RKO (cell line): ENCODE results near the gene SMCO1.
"Not testable (repeated sequence)": the region's sequence is repeated elsewhere in the genome, so short reads cannot be mapped to it uniquely, and the experiment has no call there.

Experiments used
- DNase-seq: peaks from one replicate; pipeline ENCODE4 v3.0.0-alpha.2; 2016; ENCODE audit warnings: low spot score

Gene SMCO1

DNA sequence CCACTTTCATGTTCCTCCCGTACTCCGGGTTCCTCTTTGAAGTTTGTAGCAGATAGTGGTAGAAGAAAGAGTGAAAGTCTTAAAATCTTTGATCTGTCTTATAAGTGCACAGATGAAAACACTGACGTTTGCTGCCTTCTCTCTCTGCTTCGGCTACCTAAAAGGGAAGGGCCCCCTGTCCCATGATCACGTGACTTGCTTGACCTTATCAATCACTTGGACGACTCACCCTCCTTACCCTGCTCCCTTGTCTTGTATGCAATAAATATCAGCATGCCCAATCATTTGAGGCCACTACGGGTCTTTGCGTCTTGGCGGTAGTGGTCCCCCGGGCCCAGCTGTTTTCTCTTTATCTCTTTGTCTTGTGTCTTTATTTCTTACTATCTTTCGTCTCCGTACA, 6.1 kb upstream of the SMCO1 start:
- not testable (repeated sequence) for DNase-seq

DNA sequence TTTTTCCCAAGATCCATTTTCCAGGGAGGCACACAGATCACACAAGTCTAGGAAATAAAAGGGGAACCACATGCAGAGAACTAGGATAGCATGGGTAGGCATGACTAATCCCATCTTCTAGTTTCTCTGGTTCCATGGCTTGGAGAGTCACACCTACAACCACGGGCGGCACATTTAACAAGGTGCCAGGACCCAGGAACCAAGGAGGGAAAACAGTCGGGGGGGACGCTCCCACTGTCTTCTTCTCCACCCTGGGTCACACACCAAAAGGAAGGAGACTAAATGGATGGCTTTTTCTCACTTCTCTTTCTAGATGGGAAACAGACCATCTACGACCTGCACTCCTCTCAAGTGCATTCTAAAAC, 4.6 kb upstream of the SMCO1 start:
- no peak for DNase-seq

DNA sequence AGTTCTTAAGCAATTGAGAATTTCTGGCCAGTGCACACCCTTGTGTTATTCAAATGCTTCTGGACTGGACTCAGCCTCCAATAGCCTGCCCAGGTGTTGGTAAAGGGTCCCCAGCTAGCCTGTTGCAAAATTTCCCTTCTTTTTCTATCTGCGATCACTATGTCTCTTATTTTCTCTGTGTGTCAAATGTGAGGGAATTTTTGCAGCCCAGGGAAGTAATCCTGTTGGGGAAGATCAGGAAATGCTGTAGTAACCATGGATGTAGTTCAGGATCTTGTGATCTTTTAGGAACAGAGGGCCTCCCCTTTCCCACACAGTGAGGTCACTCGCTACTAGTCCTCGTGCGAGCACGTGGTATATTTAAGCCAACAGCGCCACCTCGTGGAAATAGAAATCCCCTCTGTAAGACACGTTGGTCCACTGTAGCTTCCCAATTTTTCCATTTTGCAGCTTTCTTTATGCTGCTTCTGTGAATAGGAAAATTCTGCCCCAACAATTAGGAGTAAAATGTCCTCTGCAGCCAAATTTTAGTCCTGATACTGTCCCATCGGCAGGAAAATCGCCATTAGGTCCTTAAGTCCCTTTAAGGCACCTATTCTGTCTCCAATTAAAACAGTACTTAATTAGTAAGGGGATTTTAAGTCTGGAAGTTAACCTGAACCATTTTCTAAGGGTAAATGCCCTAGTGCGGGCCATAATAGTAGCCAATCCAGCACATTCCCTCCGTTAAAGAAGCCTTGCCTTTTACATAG, 4.0 kb upstream of the SMCO1 start:
- peak; percentile 93 for DNase-seq

DNA sequence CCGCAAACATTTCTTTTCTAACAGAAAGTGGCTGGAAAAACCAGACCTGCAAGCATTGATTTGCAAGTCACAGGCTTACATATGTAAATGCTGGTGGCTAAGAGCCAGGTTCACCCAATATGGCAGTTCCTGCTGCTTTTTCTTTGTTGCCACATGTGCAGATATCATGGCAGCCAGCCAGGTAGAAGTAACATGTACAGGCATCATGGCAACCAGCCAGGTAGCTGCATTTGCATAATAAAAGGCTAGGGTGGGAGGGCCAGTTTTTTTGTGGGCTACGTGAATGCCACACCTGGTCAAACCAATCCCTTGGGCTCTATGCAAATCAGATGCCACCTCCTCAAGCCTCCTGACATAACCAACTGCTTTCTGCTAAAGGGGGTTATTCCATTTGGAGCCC, 2.8 kb upstream of the SMCO1 start:
- no peak for DNase-seq

DNA sequence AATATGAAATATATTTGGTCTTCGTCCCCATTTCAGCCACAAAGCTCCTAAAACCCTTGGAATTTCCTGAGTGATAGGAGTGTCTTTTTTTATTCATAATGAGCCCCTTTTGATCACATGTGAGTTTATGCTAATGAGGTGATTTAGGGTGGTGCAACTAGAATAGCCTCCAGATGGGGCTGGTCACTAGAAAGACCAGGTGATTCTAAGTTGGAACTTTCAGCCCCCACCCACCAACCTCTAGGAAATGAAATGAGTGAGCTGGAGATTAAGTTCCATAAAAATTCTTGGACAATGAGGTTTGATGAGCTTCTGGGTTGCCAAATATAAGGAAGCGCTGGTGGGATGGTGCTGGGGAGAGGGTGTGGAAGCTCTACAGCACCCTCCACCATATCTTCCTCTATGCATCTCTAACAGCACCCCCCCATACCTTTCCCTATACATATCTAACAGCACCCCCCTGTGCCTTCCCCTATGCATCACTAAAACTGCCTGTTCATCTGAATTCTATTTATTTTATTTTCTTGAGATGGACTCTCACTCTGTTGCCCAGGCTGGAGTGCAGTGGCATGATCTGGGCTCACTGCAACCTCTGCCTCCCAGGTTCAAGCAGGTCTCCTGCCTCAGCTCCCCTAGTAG, 2.1 kb upstream of the SMCO1 start:
- peak; percentile 19 for DNase-seq

DNA sequence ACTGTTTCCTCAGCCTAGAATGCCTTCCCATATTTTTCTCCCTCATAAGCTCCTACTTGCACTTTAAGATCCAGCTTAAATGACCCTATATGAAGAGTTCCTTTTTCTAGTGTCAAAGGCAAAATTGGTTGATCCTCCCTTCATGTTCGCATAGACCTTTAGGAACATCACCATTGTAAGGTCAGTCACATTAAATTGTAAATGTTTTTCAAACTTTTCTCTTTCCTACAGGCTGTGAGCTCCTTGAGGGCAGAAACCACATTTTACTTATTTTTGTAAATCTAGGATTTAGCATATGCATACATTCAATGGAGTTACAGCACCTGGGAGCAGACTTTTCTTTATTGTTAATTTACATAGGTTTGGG, 813 bp downstream of the SMCO1 start:
- no peak for DNase-seq

DNA sequence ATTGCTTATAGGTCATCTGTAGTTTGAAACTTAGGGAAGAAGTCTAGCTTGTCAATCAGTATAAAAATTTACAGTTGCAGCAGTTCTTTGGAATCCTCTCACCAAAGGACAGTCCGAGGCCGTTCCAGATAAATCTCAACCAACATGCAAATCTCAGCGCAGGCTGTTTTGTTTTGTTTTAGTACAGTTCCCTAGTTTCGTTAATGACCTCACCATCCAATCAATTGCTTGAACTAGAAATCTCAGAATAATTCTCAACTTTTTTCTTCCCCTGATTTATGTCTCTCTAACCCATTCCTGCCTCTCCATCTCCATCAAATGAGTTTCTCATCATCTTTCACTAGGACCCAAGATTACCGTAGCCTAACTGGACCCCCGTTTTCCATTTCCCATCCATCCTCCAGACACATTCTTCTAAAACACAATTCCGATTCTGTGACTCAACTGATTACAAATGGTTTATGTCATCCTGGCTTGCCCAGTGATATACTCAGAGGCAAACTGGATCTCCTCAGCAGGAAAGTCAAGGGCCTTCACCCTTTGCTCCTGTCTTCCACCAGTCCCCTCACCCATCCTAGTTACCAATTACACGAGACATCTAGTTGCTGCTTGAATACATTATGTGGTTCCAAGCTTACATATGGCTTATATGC, 1.3 kb downstream of the SMCO1 start:
- peak; percentile 69 for DNase-seq

DNA sequence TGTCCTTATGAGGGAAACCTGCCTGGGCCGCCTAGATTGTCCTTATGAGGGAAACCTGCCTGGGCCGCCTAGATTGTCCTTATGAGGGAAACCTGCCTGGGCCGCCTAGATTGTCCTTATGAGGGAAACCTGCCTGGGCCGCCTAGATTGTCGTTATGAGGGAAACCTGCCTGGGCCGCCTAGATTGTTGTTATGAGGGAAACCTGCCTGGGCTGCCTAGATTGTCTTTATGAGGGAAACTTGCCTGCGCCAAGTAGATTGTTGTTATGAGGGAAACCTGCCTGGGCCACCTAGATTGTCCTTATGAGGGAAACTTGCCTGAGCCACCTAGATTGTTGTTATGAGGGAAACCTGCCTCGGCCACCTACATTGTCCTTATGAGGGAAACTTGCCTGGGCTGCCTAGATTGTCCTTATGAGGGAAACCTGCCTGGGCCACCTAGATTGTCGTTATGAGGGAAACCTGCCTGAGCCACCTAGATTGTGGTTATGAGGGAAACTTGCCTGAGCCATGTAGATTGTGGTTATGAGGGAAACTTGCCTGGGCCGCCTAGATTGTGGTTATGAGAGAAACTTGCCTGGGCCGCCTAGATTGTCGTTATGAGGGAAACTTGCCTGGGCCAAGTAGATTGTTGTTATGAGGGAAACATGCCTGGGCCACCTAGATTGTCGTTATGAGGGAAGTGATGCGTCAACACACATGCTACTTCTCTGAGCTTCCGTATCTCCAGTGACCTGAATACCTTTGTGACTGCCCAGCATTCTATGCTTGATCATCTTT, 3.3 kb downstream of the SMCO1 start:
- not testable (repeated sequence) for DNase-seq

DNA sequence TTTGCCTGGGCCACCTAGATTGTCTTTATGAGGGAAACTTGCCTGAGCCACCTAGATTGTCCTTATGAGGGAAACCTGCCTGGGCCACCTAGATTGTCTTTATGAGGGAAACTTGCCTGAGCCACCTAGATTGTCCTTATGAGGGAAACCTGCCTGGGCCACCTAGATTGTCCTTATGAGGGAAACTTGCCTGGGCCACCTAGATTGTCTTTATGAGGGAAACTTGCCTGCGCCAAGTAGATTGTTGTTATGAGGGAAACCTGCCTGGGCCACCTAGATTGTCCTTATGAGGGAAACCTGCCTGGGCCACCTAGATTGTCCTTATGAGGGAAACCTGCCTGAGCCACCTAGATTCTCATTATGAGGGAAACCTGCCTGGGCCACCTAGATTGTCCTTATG, 4.0 kb downstream of the SMCO1 start:
- not testable (repeated sequence) for DNase-seq

DNA sequence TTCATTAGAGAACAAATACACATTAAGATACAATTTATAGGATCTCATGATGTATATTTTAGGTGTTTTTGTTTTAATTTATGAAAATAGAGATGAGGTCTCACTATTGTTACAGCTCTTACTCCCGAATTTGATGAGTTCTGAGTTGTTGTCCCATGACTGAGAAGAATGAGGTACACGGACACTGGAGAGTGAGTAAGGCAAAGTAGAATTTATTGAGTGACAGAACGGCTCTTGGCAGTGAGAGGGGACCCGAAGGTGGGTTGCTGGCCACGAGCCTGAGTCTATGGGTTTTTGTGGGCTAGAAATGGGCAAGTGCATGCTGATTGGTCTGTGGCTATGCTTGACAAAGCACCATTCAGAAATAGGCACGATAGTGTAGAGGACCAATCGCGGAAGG, 8.5 kb downstream of the SMCO1 start:
- DNase-seq = peak; percentile 14

DNA sequence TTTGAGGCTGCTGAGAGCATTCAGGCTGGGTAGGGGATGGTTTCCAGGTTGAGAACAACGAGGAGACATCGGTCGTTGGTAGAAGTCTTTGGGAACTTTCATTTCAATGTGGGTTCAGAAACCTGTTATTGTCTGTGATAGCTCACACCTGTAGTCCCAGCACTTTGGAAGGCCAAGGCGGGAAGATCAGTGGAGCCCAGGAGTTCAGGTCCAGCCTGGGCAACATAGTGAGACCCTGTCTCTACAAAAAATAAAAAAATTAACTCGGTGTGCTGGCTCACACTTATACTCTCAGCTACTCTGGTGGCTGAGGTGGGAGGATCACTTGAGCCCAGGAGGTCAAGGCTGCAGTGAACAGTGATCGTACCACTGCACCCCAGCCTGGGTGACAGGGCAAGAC, 10.6 kb downstream of the SMCO1 start:
- no peak for DNase-seq

DNA sequence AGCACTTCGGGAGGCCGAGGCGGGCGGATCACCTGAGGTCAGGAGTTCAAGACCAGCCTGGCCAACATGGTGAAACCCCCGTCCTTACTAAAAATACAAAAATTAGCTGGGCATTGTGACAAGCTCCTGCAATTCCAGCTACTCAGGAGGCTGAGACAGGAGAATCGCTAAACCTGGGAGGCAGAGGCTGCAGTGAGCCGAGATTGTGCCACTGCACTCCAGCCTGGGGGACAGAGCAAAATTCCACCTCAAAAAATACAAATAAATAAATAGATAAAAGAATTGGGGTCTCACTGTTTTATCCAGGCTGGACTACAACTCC, 11.1 kb downstream of the SMCO1 start:
- not testable (repeated sequence) for DNase-seq

DNA sequence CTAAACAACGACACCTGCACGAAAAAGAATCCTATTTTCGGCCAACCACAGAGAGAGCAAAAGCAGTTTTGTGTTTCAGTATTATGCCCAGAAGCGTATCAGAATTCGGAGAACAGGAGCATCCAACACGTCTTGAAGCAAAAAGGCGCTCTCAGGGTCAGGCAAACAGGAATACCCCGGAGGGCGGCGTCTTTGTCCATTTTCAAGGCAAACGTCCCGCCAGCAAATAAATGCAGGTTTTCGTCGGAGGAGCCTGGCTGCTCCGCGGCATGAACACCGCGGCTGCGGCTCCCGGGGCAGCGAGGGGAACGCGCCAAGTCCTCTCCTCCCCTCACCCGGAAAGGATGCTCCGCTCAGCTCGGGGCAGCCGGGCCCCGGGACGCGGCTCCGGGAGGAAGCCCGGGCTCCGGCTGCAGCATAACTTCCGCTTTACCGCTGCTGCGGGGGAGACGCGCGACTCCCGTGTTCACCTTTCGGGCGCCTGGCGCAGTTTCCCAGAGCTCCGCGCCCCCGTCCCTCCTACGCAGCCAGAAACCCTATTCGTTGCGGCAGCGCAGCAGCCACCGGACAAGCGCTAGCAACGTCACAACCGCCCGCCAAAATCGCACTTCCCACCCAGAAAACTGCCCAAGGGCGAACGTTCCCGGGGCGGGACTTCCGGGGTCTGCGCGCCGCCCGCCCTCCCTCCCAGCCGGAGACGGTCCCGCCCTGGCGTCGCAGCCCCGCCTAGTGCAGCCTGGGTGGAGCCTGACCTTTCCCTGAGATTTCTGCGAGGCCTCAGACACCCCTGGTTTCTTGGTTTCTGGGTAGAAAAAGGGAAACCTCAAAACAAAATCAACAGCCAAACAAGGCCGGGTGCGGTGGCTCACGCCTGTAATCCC, 11.7 kb downstream of the SMCO1 start, which contains the start of gene RNF168:
TSS of gene RNF168 (minus strand) at position 573 of the 881 bp plus-strand sequence. CDS start 595 bp downstream, outside the sequence.
- peak; percentile 96 for DNase-seq

DNA sequence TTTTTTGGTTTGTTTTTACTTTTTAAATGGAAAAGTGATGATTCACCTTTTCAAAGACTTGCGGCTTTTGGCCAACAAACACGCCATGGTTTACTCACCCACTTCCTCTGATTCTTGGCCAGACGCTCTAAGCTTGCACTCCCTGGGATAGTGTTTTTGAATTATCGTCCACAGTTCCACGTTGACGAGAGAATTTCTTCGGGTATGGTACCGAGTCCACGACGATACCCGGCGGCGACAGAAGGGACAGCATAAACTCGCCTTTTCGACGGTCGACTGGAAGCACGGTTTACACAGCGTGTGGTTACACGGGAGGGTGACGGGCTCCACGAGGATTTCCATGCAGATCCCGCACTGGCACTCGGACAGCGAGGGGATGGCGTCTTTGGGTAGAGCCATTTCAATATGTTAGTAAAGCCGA, 12.4 kb downstream of the SMCO1 start:
- DNase-seq = peak; percentile 94

DNA sequence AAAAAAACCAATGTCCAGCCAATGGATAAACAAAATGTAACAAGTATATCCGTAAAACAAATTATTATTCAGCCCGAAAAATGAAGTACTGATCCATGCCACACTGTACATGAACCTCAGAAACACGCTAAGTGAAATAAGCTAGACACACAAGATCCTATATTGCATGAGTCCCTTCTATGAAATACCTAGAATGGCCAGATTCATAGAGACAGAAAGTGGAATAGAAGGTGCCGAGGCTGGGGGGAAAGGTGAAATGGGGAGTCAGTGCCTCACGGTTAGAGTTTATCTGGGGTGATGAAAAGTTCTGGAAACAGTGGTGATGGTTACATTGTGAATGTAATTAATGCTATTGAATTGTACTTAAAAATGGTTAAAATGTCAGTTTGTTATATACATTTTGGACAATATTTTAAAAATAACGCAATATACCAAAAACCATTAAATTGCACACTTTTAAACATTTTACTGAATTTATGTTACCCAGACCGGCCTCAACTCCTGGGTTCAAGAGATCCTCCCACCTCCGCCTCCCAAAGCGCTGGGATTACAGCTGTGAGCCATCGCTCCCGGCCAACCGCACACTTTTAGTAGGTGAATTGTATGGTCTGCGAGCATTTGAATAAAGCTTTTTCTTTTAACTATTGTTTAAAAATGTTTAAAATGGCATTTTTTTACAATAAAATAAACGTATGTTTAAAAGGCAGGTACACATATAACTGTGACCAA, 13.7 kb downstream of the SMCO1 start:
- DNase-seq = peak; percentile 83

DNA sequence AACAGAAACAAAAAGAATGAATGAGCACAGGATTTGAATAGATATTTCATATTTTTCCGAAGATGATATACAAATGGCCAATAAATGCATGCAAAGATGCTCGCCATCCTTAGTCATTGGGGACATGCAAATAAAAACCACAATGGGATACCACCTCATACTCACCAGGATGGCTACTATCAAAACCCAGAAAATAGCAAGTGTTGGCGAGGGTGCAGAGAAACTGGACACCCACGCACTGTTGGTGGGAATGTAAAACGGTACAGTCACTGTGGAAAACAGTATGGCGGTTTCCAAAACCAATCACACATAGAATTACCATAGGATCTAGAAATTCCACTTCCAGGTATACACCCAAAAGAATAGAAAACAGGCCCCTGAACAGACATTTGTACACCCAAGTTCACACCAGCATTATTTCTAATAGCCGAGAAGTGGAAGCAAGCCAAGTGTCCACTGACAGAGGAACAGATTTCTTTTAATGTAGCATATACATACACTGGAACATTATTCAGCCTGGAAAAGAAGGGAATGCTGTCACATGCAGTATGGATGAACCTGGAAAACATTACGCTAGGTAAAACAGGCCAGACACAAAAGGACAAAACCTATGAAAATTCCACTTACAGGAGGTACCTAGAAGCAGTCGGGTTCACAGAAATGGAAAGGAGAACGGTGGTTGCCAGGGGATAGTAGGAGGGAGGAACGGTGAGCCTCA, 15.2 kb downstream of the SMCO1 start:
- DNase-seq = peak; percentile 47

DNA sequence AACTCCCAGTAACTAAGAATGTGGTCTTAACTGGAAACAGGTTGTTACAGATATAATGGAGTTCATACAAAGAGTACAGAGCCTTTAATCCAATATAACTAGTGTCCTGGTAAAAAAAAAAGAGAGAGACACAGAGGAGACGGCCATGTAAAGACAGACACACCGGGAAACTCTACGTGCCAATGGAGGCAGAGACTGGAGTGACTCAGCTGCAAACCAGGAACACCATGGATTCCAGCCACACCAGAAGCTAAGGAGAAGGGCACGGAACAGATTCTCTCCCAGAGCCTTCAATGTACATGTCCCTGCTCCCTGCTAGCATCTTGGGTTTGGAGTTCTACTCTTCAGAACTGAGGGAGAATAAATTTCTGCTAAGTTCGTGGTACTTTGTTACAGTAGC, 16.1 kb downstream of the SMCO1 start:
- DNase-seq = peak; percentile 24

DNA sequence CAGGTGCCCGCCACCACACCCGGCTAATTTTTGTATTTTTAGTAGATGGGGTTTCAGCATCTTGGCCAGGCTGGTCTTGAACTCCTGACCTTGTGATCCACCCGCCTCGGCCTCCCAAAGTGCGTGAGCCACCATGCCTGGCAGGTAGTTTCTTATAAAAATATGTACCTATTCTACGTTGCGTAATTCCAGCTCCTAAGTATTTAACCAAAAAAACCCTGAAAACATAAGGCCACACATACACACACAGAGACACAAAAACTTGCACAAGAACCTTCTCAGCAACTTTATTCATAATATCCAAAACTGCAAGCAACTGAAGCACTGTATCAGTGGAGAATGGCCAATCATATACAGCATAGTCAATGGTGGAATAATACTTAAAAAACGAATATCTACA, 16.8 kb downstream of the SMCO1 start:
- no peak for DNase-seq

DNA sequence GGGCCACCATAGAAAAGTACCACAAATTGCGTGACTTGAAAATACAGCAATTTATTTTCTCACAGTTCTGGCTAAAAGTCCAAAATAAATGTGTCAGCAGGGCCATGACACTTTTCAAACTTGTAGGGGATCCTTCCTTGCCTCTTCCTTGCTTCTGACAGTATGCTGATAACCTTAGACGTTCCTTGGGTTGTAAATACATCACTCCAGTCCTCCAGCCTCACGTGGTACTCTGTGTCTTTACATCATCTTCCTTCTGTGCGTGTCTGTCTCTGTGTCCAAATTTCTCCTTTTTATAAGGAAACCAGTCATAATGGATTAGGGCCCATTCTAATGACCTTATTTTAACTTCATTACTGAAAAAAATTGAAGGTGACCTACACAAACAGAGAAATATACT, 19.0 kb downstream of the SMCO1 start:
- DNase-seq = no peak

DNA sequence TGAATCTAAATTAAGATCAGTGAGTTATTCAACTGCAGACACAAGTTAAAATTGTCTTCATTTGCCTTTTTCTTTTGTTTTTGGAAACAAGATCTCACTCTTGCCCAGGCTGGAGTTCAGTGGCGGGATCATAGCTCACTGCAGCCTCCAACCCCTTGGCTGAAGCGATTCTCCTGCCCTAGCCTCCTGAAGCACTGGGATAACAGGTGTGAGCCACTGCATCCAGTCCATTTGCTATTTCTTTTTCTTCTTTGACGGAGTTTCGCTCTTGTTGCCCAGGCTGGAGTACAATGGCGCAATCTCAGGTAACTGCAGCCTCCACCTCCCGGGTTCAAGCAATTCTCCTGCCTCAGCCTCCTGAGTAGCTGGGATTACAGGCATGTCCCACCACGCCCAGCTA, 21.9 kb downstream of the SMCO1 start:
- no peak for DNase-seq
